ENCODE measurements around the gene TUBGCP6. TPM values are rescaled to one million over a fixed set of nuclear protein-coding genes. Genes with fewer than 3 reads are reported as not detected.
A peak's percentile ranks its signal among the peaks of the same experiment; 100 is the strongest.
"Not testable (repeated sequence)": the region's sequence is repeated elsewhere in the genome, so short reads cannot be mapped to it uniquely, and the experiment has no call there.

The TUBGCP6 gene
- total and polyA plus RNA-seq, 8 donors = 37.8 to 112 (median 50.2) TPM

DNA sequence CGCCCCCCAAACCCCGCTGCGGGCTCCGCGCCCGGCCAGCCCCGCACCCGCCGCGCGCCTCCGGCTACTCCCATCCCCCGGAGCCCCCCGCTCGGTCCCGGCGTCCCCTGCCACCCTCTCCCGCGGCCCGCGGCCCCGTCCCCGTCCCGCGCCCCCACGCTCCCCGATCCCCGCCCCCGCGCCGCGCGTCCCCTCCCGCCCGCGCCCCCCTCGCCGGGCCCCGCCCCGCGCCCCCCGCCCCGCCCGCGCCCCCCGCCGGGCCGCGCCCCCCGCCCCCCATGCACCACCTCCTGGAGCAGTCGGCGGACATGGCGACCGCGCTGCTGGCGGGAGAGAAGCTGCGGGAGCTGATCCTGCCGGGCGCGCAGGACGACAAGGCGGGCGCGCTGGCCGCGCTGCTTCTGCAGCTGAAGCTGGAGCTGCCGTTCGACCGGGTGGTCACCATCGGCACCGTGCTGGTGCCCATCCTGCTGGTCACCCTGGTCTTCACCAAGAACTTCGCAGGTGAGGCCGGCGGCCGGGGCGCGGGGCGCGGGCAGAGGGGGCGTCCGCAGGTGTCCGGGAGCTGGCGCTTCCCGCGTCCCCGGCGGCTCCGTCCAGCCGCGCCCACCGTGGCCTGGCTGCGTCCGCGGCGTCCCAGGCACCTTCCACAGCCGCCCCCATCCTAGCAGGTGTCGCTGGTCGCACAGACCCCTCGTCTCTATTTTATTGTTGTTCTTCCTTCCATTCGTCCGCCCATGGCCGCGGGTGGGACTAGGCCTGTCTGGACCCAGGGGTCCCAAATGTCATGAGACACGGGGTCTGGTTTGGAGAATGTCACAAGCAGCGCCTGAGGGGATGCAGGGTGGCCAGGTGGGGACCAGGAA lies 74.1 kb downstream of the TUBGCP6 start, which contains the start of gene PANX2:
TSS of gene PANX2 (plus strand) at position 279 of the 866 bp plus-strand sequence. CDS start at position 279, 0 bp downstream.
- 8 to 31% (median 14%) methylated on average over 11 to 81 of the region's 105 CpGs for WGBS, 5 donors
- H3K9me3 ChIP-seq = no peaks in the 10 kb centered on the region
- peaks cover 13 to 20% (median 18%) of the 10 kb centered on the region in 4 donors for H3K4me1 ChIP-seq
- TF ChIP-seq EP300 (IDR thresholded peaks at IDR 0.05) (no peak), POLR2AphosphoS5 (IDR thresholded peaks at IDR 0.05) (no peak), POLR2A (IDR thresholded peaks at IDR 0.05) (no peak)
- TF ChIP-seq, protein P1, sequence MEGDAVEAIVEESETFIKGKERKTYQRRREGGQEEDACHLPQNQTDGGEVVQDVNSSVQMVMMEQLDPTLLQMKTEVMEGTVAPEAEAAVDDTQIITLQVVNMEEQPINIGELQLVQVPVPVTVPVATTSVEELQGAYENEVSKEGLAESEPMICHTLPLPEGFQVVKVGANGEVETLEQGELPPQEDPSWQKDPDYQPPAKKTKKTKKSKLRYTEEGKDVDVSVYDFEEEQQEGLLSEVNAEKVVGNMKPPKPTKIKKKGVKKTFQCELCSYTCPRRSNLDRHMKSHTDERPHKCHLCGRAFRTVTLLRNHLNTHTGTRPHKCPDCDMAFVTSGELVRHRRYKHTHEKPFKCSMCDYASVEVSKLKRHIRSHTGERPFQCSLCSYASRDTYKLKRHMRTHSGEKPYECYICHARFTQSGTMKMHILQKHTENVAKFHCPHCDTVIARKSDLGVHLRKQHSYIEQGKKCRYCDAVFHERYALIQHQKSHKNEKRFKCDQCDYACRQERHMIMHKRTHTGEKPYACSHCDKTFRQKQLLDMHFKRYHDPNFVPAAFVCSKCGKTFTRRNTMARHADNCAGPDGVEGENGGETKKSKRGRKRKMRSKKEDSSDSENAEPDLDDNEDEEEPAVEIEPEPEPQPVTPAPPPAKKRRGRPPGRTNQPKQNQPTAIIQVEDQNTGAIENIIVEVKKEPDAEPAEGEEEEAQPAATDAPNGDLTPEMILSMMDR (IDR thresholded peaks at IDR 0.05) = no peak
- H3K27me3 ChIP-seq = peaks cover 10 to 80% (median 28%) of the 10 kb centered on the region in 3 donors
- H3K36me3 ChIP-seq = no peaks in the 10 kb centered on the region
- peak within 1 kb of the TSS; percentile 54 to 64 (median 58) for H3K4me3 ChIP-seq
- intact Hi-C loops (cut with DNase I; ENCODE audit: low total_unique reads) = no loop called here
- DNase-seq = peak in 1 of 2 donors; percentile 67
- peak within 1 kb of the TSS in 1 of 5 donors; percentile 18 for H3K27ac ChIP-seq

DNA sequence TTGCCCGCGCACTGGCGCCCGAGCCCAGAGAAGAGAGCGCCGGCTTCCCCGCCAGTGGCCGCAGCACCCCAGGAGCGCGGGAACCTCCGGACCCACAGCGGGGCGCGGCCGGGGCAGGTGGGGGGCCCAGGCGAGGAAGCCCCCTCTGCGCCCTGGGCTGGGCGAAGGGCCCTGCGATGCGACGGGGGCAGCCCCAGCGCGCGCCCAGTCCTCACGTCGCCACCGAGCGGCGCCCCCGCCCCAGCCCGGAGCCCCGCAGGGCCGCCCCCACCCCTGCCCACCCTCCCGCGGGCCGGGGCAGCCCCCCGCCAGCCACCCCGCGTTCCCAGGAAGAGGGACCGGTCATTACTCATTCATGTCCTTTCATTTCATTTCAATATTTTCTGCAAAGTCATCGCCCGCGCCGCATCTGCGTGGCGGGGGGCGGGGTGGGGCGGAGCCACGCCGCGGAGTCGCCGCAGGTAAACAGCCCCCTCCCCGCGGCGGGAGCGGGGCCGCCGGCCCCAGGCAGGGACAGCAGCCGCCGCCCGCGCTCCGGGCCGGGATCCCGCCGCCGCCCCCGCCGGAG lies 75.0 kb downstream of the TUBGCP6 start:
- no peak for TF ChIP-seq EP300 (IDR thresholded peaks at IDR 0.05)
- TF ChIP-seq, protein P1 (IDR thresholded peaks at IDR 0.05) = no peak
- peaks cover 10 to 73% (median 28%) of the 10 kb centered on the region in 3 donors for H3K27me3 ChIP-seq
- peak; percentile 59 to 71 for DNase-seq
- H3K9me3 ChIP-seq = no peaks in the 10 kb centered on the region
- peak overlapping the region in 1 of 5 donors; percentile 18 for H3K27ac ChIP-seq
- peaks cover 13 to 20% (median 18%) of the 10 kb centered on the region in 4 donors for H3K4me1 ChIP-seq
- intact Hi-C loops (cut with DNase I; ENCODE audit: low total_unique reads) = no loop called here
- 0 to 6% (median 1%) methylated on average over 26 to 67 of the region's 70 CpGs for WGBS, 5 donors
- H3K4me3 ChIP-seq = peak overlapping the region; percentile 54 to 64 (median 56)
- no peaks in the 10 kb centered on the region for H3K36me3 ChIP-seq

DNA sequence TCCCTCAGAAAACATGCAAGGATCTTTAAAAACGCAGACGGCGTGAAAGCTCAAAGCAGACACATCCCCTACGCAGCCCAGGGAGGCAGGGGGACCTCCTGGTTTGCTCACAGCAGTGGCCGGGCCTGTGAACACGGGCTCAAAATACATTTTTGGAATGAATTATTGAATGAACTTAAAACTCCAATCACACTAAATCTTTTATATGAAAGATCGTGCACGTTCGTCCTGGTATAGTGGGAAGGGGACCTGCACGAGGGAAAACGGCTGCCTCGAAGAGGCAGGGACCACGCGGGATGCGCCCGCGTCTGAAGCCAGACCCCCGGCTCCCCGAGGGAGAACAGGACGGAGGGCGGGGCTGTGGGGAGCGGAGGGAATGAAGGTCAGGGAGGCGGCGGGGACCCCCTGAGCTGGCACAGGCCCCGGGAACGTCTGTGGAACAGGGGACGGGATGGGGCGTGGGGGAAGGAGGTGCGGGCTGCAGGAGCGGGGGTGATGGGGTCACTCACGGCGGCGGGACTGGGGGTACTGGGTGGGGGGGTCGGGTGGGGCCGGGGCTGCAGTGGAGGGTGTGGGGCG lies 75.6 kb downstream of the TUBGCP6 start:
- H3K9me3 ChIP-seq = no peaks in the 10 kb centered on the region
- H3K27ac ChIP-seq = peak overlapping the region in 1 of 5 donors; percentile 18
- no peak for TF ChIP-seq POLR2AphosphoS5 (IDR thresholded peaks at IDR 0.05)
- TF ChIP-seq, protein P1 (IDR thresholded peaks at IDR 0.05) = no peak
- TF ChIP-seq EP300 (IDR thresholded peaks at IDR 0.05) = no peak
- no peak for TF ChIP-seq POLR2A (IDR thresholded peaks at IDR 0.05)
- H3K36me3 ChIP-seq = no peaks in the 10 kb centered on the region
- no peak for DNase-seq
- peaks cover 13 to 20% (median 18%) of the 10 kb centered on the region in 4 donors for H3K4me1 ChIP-seq
- H3K27me3 ChIP-seq = peaks cover 10 to 73% (median 28%) of the 10 kb centered on the region in 3 donors
- H3K4me3 ChIP-seq = peak overlapping the region; percentile 54 to 64 (median 56)
- 4 to 12% (median 8%) methylated on average over 30 to 36 of the region's 36 CpGs for WGBS, 5 donors
- intact Hi-C loops (cut with DNase I; ENCODE audit: low total_unique reads) = no loop called here

DNA sequence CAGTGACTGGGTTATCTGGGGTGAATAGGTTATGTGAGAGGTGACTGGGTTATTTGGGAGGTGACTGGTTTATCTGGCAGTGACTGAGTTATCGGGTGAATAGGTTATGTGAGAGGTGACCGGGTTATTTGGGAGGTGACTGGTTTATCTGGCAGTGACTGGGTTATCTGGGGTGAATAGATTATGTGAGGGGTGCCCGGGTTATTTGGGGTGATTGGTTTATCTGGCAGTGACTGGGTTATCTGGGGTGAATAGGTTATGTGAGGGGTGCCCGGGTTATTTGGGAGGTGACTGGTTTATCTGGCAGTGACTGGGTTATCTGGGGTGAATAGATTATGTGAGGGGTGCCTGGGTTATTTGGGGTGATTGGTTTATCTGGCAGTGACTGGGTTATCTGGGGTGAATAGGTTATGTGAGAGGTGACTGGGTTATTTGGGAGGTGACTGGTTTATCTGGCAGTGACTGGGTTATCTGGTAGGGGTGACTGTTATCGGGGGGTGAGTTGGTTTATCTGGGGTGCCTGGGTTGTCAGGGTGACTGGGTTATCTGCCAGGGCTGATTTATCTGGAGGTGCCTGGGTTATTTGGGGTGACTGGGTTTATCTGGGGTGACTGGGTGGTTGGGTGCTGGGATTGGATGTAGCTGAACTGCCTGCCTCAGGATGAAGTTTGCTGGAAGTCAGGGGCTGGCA lies 76.2 kb downstream of the TUBGCP6 start:
- DNase-seq; H3K4me3 ChIP-seq; H3K36me3 ChIP-seq; H3K27ac ChIP-seq; intact Hi-C loops (cut with DNase I; ENCODE audit: low total_unique reads); H3K9me3 ChIP-seq: not testable (repeated sequence)
- WGBS, 5 donors = 30 to 51% (median 42%) methylated on average over 5 of the region's 5 CpGs
- H3K4me1 ChIP-seq = peaks cover 13 to 20% (median 18%) of the 10 kb centered on the region in 4 donors
- H3K27me3 ChIP-seq = peaks cover 10 to 67% (median 28%) of the 10 kb centered on the region in 3 donors

All from stomach (tissue), 9 donors.